SK-N-SH (cell line): ENCODE measurements around the gene ABCC5. TPM values are rescaled to one million over a fixed set of nuclear protein-coding genes. Genes with fewer than 3 reads are reported as not detected.

ENCODE experiments used
- CTCF ChIA-PET: fragments of 300-600, 350-600 bp; formaldehyde crosslinking; extraction: SDS; loops from one replicate; lab custom pipeline; 2021; lab: Yijun Ruan, JAX
- POLR2A ChIA-PET: fragments of 350-600 bp; sonication (Branson Sonifier 250); formaldehyde crosslinking; extraction: SDS; loops from one replicate; lab custom pipeline; 2020; ENCODE audit warnings: antibody characterized with exemption, inconsistent platforms; lab: Yijun Ruan, JAX
- DNase-seq: peaks from one replicate; pipeline ENCODE4 v3.0.0; 2012
- H2AFZ ChIP-seq: fragments of 200-600 bp; sonication (generic); 2 replicates; pipeline ENCODE4 v1.8.1; 2016; ENCODE audit warnings: antibody characterized with exemption, mild to moderate bottlenecking, low read depth
- H3F3A ChIP-seq: fragments of 200-600 bp; sonication (generic); replicated peaks from 2 replicates; pipeline ENCODE3; 2016; ENCODE audit warnings: antibody characterized with exemption, mild to moderate bottlenecking; ENCODE audit not compliant: insufficient read depth
- H3K27ac ChIP-seq, 2 experiments: fragments of 200-500 bp in 1 of 2; fragments of 200-600 bp in 1 of 2; sonication (Bioruptor generic) in 1 of 2; sonication (generic), shearing (Covaris generic) in 1 of 2; 2 replicates each; pipeline versions ENCODE4 v1.5.1 to v1.6.1; 2014 to 2016; ENCODE audit warnings: low read depth in 2 of 2, inconsistent platforms in 1 of 2, low read length in 1 of 2, mild to moderate bottlenecking in 1 of 2, mixed read lengths in 1 of 2
- H3K27me3 ChIP-seq: fragments of 200-600 bp; sonication (generic), shearing (Covaris generic); 2 replicates; pipeline ENCODE4 v1.6.1; 2016; ENCODE audit warnings: mixed run types; ENCODE audit not compliant: insufficient read depth
- H3K36me3 ChIP-seq, 2 experiments: fragments of 200-500 bp in 1 of 2; fragments of 200-600 bp in 1 of 2; sonication (Bioruptor generic) in 1 of 2; sonication (generic) in 1 of 2; replicated peaks in 1 of 2; 2 replicates each; pipeline versions ENCODE3 to v1.5.1; 2014 to 2016; ENCODE audit warnings: low read length in 1 of 2, mild to moderate bottlenecking in 1 of 2; ENCODE audit not compliant: insufficient read depth in 2 of 2, control insufficient read depth in 1 of 2
- H3K4me1 ChIP-seq, 2 experiments: fragments of 200-500 bp in 1 of 2; fragments of 200-600 bp in 1 of 2; sonication (Bioruptor generic) in 1 of 2; sonication (generic), shearing (Covaris generic) in 1 of 2; 2 replicates each; pipeline versions ENCODE4 v1.5.1 to v1.6.1; 2014 to 2016; ENCODE audit warnings: low read depth in 1 of 2, low read length in 1 of 2, mixed run types in 1 of 2; ENCODE audit not compliant: insufficient read depth in 2 of 2, control insufficient read depth in 1 of 2
- H3K4me2 ChIP-seq: fragments of 200-600 bp; sonication (generic), shearing (Covaris generic); 2 replicates; pipeline ENCODE4 v1.6.1; 2017; ENCODE audit warnings: mixed run types
- H3K4me3 ChIP-seq, 2 experiments: fragments of 200-500 bp in 1 of 2; fragments of 200-600 bp in 1 of 2; sonication (Bioruptor generic) in 1 of 2; sonication (generic), shearing (Covaris generic) in 1 of 2; 2 replicates each; pipeline versions ENCODE4 v1.5.1 to v1.8.1; 2014 to 2016; ENCODE audit warnings: low read depth in 2 of 2, inconsistent platforms in 1 of 2, low read length in 1 of 2, mild to moderate bottlenecking in 1 of 2, mixed read lengths in 1 of 2, moderate library complexity in 1 of 2
- H3K79me2 ChIP-seq: fragments of 200-600 bp; sonication (generic); 2 replicates; pipeline ENCODE4 v1.8.1; 2017; ENCODE audit warnings: mild to moderate bottlenecking; ENCODE audit not compliant: insufficient read depth
- H3K9ac ChIP-seq: fragments of 200-600 bp; sonication (generic); 2 replicates; pipeline ENCODE4 v1.6.1; 2017; ENCODE audit warnings: mixed run types
- H3K9me2 ChIP-seq: fragments of 200-600 bp; sonication (generic); 2 replicates; pipeline ENCODE4 v1.6.1; 2017; ENCODE audit warnings: mixed run types
- H3K9me3 ChIP-seq: fragments of 200-600 bp; sonication (generic); 2 replicates; pipeline ENCODE4 v1.6.1; 2017; ENCODE audit warnings: mixed run types, mild to moderate bottlenecking, moderate library complexity
- H4K20me1 ChIP-seq: fragments of 200-600 bp; sonication (generic); 2 replicates; pipeline ENCODE4 v1.6.1; 2017; ENCODE audit warnings: mild to moderate bottlenecking, mixed run types; ENCODE audit not compliant: insufficient read depth
- ELF1 ChIP-seq: IDR thresholded peaks from 2 replicates; pipeline ENCODE4 v1.4.0; 2012
- EP300 ChIP-seq, 2 experiments: IDR thresholded peaks; 2 replicates each; pipeline versions ENCODE4 v1.4.0 to v1.6.1; 2012; ENCODE audit warnings: borderline replicate concordance in 1 of 2, low read depth in 1 of 2, low read length in 1 of 2
- FOXJ3 ChIP-seq: sonication (generic); formaldehyde crosslinking; IDR thresholded peaks from 2 replicates; pipeline ENCODE4 v1.5.1; 2020; ENCODE audit warnings: mild to moderate bottlenecking, missing genetic modification reagents
- FOXM1 ChIP-seq: IDR thresholded peaks from 2 replicates; pipeline ENCODE4 v1.4.0; 2012; ENCODE audit warnings: low read depth, mild to moderate bottlenecking
- GATA2 ChIP-seq: sonication (generic); formaldehyde crosslinking; IDR thresholded peaks from 2 replicates; pipeline ENCODE4 v1.5.0; 2020; ENCODE audit warnings: mild to moderate bottlenecking, missing genetic modification reagents
- MEF2A ChIP-seq: IDR thresholded peaks from 2 replicates; pipeline ENCODE4 v1.4.0; 2012; ENCODE audit warnings: low read depth, borderline replicate concordance
- NFIC ChIP-seq: IDR thresholded peaks from 2 replicates; pipeline ENCODE4 v1.4.0; 2012; ENCODE audit warnings: borderline replicate concordance
- REST ChIP-seq: IDR thresholded peaks from 2 replicates; pipeline ENCODE4 v1.6.1; 2012; ENCODE audit warnings: mild to moderate bottlenecking, low read depth, low read length, moderate library complexity
- RFX5 ChIP-seq: IDR thresholded peaks from 2 replicates; pipeline ENCODE4 v1.6.1; 2012; ENCODE audit warnings: mild to moderate bottlenecking, improper control_type of control experiment, low read length
- SIN3A ChIP-seq: IDR thresholded peaks from 2 replicates; pipeline ENCODE4 v1.6.1; 2012; ENCODE audit warnings: low read depth, mild to moderate bottlenecking, low read length, moderate library complexity, borderline replicate concordance
- TAF1 ChIP-seq: IDR thresholded peaks from 2 replicates; pipeline ENCODE4 v1.6.1; 2012; ENCODE audit warnings: low read depth, mild to moderate bottlenecking, low read length, moderate library complexity, borderline replicate concordance
- YY1 ChIP-seq: IDR thresholded peaks from 2 replicates; pipeline ENCODE4 v1.4.0; 2012; ENCODE audit warnings: low read depth, mild to moderate bottlenecking
- ZBTB33 ChIP-seq: IDR thresholded peaks from 2 replicates; pipeline ENCODE4 v1.4.0; 2012; ENCODE audit warnings: low read depth, borderline replicate concordance
- WGBS: methylation state at CpG from one replicate; pipeline ENCODE4 v1.1.6; 2017; ENCODE audit warnings: low lambda C conversion rate; 5-methylcytosine and 5-hydroxymethylcytosine counted together
- polyA plus RNA-seq, 3 experiments: library from polyadenylated mRNA; depleted of rRNA; stranded (reverse); fragments of >200 nt; gene quantifications; 2 replicates each; pipeline ENCODE4 v1.2.3, GENCODE V29; 2012
- TF ChIP-seq, protein P1 (sequence below): IDR thresholded peaks from 2 replicates; pipeline ENCODE4 v1.4.0; 2012; ENCODE audit warnings: low read depth
- TF ChIP-seq, protein P2 (sequence below): fragments of 200-600 bp; sonication (generic); IDR thresholded peaks from 2 replicates; pipeline ENCODE4 v1.6.1; 2017; ENCODE audit warnings: antibody characterized with exemption, mild to moderate bottlenecking, moderate library complexity
- TF ChIP-seq, protein P3 (sequence below): fragments of 150-350 bp; IDR thresholded peaks from 2 replicates; pipeline ENCODE4 v1.6.1; 2017; ENCODE audit warnings: antibody characterized with exemption, low read length, low read depth, borderline replicate concordance
- TF ChIP-seq, protein P4 (sequence below): IDR thresholded peaks from 2 replicates; pipeline ENCODE4; 2012

Gene ABCC5
- polyA plus RNA-seq, 1 of the 3 experiments (the other 2 are of a cell fraction), result 25.9 TPM

GRCh38 chr3:184059424-184059823 is 41.7 kb upstream of the ABCC5 start:
- no peak overlapping the region for H3K9ac ChIP-seq
- ChIA-PET CTCF (interaction anchor here (1.7 kb wide), 1 partner anchor 164 kb away, joined by 3 read pairs; no protein-coding TSS in a partner anchor), POLR2A (no interaction called here)
- H3K9me3 ChIP-seq, result no peaks in the 10 kb centered on the region
- no peaks in the 10 kb centered on the region for H3K4me1 ChIP-seq
- H4K20me1 ChIP-seq, result no peaks in the 10 kb centered on the region
- no peaks in the 10 kb centered on the region for H3K36me3 ChIP-seq
- no peaks in the 10 kb centered on the region for H3F3A ChIP-seq
- H3K4me3 ChIP-seq, result no peak overlapping the region
- WGBS, result 59% methylated on average over 7 of the region's 7 CpGs
- no peaks in the 10 kb centered on the region; the same call in 1 of the 2 replicates for H3K27me3 ChIP-seq
- H2AFZ ChIP-seq, result no peak overlapping the region
- H3K79me2 ChIP-seq, result no peaks in the 10 kb centered on the region
- no peak overlapping the region for H3K27ac ChIP-seq
- H3K4me2 ChIP-seq, result no peak overlapping the region
- H3K9me2 ChIP-seq, result no peaks in the 10 kb centered on the region
- no peak for DNase-seq
- TF ChIP-seq, protein P1, sequence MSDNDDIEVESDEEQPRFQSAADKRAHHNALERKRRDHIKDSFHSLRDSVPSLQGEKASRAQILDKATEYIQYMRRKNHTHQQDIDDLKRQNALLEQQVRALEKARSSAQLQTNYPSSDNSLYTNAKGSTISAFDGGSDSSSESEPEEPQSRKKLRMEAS, result no peak
- no peak for TF ChIP-seq NFIC
- no peak for TF ChIP-seq RFX5
- TF ChIP-seq FOXM1, result no peak
- no peak for TF ChIP-seq ZBTB33
- TF ChIP-seq TAF1, result no peak
- TF ChIP-seq, protein P2, sequence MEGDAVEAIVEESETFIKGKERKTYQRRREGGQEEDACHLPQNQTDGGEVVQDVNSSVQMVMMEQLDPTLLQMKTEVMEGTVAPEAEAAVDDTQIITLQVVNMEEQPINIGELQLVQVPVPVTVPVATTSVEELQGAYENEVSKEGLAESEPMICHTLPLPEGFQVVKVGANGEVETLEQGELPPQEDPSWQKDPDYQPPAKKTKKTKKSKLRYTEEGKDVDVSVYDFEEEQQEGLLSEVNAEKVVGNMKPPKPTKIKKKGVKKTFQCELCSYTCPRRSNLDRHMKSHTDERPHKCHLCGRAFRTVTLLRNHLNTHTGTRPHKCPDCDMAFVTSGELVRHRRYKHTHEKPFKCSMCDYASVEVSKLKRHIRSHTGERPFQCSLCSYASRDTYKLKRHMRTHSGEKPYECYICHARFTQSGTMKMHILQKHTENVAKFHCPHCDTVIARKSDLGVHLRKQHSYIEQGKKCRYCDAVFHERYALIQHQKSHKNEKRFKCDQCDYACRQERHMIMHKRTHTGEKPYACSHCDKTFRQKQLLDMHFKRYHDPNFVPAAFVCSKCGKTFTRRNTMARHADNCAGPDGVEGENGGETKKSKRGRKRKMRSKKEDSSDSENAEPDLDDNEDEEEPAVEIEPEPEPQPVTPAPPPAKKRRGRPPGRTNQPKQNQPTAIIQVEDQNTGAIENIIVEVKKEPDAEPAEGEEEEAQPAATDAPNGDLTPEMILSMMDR, result no peak
- no peak for TF ChIP-seq GATA2 (CRISPR knock-in tag)
- TF ChIP-seq, protein P3, sequence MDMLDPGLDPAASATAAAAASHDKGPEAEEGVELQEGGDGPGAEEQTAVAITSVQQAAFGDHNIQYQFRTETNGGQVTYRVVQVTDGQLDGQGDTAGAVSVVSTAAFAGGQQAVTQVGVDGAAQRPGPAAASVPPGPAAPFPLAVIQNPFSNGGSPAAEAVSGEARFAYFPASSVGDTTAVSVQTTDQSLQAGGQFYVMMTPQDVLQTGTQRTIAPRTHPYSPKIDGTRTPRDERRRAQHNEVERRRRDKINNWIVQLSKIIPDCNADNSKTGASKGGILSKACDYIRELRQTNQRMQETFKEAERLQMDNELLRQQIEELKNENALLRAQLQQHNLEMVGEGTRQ, result no peak
- TF ChIP-seq YY1, result no peak
- TF ChIP-seq SIN3A, result no peak
- TF ChIP-seq FOXJ3 (CRISPR knock-in tag), result no peak
- TF ChIP-seq EP300 (IDR thresholded peaks at IDR 0.05; ENCODE audit: borderline replicate concordance in 1 of 2, low read depth in 1 of 2, low read length in 1 of 2), result no peak
- TF ChIP-seq REST, result no peak
- TF ChIP-seq, protein P4, sequence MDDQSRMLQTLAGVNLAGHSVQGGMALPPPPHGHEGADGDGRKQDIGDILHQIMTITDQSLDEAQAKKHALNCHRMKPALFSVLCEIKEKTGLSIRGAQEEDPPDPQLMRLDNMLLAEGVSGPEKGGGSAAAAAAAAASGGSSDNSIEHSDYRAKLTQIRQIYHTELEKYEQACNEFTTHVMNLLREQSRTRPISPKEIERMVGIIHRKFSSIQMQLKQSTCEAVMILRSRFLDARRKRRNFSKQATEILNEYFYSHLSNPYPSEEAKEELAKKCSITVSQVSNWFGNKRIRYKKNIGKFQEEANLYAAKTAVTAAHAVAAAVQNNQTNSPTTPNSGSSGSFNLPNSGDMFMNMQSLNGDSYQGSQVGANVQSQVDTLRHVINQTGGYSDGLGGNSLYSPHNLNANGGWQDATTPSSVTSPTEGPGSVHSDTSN, result no peak
- TF ChIP-seq MEF2A, result no peak
- TF ChIP-seq ELF1, result no peak
